Bone marrow (tissue), 2 donors: Measurements from ENCODE around the gene PPCDC.

ENCODE experiments used
- DNase-seq, 2 donors: peaks; one replicate each; lab custom pipeline; 2025; lab: John Stamatoyannopoulos, UW

PPCDC gene

DNA sequence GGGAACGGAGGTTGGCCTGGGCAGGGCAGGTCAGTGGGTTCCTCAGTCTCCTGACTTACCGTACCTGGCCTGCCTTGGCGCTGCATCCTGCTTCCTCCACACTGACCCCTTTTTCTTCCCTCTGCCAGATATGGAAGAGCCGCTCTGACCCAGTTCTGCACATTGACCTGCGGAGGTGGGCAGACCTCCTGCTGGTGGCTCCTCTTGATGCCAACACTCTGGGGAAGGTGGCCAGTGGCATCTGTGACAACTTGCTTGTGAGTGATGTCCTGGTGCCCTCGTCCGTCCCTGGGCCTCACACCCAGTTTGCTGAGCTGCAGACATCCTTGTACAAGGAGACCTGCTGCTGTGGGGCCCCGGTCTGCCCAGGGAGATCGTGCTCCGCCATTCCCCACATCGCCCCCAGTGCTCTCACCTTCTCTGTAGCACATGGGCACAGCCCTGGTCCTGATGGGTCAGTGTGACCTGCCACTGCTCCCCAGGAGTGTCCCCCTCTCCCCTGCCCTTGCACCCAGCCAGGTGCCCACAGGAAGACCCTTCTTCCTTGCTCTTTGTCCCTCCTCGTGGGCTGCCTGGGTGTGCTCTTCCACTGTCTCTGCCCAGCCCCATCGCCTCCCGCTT lies 21.0 kb downstream of the PPCDC start:
- no peak for DNase-seq

DNA sequence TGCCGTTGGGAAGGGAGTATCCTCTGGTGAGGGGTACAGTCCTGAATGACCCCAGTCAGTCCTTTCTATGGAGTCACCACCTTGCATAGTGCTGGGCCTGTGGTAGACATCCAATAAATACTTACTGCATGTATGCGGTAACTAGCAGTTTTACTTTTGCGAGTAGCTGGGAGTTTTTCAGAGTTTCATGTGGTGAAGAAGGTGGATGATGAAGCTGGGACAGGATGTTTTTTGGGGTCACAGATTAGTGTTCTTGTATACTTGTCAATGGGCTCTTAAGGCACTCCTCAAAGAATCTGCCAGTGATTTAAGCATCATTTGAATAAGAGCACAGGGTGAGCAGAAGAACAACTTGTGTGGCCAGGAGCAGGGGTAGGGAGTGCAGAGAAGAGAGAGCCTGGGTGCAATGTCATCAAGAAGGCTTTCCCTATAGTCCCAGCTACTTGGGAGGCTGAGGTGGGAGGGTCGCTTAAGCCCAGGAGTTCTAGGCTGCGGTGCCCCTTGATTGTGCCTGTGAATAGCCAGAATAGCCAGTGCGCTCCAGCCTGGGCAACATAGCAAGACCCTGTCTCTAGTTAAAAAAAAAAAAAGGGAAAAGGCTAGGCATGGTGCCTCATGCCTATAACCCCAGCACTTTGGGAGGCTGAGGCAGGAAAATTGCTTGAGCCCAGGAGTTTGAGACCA lies 22.1 kb downstream of the PPCDC start:
- DNase-seq: no peak

DNA sequence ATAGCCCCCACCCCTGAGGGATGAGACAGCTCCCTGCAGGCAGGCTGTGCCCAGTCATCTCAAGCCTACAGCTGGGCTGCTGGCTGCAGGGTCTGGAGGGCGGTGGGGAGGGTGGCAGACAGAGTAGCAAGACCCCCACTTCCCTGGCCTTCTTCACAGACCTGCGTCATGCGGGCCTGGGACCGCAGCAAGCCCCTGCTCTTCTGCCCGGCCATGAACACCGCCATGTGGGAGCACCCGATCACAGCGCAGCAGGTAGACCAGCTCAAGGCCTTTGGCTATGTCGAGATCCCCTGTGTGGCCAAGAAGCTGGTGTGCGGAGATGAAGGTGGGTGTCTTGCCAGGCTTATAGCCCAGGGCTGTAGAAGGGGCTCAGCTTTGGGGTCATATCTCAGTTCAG lies 25.0 kb downstream of the PPCDC start:
- no peak for DNase-seq

DNA sequence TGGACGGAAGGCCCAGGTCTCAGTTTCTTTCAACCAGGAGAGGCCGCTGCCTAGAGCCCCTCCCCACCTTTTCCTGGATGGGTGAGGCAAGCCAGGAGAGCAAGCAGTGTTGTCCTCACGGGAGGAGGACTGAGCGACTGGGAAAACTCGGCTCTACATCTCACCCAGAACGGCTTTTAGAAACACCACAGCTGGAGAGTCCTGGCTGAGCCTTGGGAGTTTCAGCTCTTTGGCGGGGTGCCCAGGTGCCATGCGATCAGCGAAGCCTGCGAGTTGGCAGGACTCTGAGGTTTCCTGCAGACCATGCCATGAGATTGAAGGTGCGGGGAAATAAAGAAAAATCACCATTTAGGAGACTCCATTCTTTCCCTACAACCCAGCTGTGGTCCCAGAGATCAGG lies 26.0 kb downstream of the PPCDC start:
- DNase-seq: no peak

DNA sequence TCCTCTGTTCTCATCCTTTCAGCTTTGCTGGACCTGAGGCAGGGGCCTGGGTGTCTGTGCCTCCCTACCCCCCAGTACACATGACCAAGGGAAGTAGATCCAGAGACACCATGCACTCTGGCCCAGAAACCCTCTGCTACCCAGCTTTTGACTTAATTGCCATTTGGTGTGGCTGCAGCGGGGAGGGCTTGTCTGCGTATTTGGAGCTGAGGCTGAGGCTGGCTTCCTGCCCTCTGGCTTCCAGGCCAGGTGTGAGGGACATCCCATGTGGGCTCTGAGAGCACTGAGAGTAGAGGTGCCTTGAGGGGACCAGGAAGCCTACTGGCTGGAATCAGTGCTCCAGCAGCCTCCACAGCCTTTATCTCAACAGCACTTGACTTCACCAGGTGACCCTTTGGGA lies 26.9 kb downstream of the PPCDC start:
- DNase-seq: no peak

DNA sequence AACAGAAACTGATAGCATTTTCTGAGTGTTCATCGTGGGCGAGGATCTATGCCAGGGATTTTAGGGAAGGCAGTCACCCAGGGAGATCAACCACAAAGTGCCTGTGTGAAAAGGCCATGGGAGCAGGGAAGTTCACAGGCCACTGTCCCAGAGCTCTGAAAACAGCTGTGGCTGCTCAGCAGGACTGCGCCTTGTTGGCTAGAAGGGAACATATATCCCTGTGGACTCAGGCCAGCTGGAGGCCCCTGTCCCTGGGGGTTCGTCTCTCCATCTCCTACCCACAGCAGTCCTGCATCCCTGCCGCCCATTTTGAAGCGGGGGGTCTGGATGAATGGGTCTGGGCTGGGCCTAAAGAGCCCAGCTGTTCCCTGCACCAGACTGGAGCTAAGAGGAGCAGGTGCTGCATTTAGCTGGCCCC lies 27.8 kb downstream of the PPCDC start:
- no peak for DNase-seq

DNA sequence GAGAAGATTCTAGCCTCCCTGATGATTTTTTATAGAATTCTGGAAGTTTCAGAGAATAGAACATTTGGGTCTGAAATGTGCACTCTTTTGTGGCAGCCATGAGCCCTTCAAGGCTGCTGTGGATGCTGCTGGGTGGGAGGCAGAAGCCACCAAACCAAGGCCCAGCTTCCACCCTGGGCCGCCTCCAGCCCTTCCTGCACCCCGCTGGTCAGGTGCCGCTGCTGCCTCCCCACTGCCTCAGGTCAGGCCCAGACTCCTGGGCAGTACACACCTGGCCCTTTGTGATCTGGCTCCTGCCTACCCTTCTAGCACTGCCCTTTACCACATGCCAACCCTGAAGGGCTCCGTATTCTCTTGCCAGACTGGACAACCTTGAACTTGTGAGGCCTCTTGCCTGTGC lies 28.3 kb downstream of the PPCDC start:
- DNase-seq: no peak

DNA sequence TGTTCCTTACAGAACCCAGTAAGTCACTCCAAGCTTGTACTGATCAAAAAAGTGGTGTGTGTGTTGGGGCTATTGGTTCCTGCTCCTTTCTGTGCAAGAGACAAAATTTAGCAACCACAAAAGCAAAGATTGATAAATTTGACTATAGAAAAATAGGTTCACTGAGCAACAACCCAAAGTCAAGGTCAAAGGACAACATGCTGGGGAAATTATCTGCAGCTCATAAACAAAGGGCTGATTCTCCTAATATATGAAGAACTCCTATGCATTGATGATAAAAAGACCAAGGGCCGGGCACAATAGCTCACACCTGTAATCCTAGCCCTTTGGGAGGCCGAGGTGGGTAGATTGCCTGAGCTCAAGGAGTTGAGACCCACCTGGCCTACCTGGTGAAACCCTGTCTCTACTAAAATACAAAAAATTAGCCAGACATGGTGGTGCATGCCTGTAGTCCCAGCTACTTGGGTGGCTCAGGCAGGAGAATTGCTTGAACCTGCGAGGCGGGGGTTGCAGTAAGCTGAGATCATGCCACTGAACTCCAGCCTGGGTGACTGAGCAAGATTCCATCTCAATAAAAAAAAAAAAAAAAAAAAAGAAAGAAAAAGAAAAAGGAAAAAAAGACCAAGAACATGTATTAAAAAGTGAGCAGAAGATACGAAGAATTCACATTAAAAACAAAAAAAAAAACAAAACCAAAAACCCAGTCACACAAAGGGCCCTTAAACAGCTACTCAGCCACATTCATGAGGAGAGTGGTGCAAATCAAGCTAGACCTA lies 29.8 kb downstream of the PPCDC start:
- no peak for DNase-seq

DNA sequence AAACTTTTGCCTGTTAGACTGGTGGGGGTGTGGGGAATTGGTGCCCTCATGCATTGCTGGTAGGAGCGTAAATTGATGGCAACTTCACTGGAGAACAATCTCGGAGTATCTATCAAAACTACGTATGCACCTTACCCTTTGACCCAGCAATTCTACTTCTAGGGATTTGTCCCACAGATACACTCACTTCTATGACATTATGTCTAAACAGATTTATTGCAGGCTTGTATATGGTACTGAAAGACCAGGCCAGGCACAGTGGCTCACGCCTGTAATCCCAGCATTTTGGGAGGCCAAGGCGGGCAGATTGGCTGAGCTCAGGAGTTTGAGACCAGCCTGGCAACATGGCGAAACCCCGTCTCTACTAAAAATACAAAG lies 30.3 kb downstream of the PPCDC start:
- no peak for DNase-seq

DNA sequence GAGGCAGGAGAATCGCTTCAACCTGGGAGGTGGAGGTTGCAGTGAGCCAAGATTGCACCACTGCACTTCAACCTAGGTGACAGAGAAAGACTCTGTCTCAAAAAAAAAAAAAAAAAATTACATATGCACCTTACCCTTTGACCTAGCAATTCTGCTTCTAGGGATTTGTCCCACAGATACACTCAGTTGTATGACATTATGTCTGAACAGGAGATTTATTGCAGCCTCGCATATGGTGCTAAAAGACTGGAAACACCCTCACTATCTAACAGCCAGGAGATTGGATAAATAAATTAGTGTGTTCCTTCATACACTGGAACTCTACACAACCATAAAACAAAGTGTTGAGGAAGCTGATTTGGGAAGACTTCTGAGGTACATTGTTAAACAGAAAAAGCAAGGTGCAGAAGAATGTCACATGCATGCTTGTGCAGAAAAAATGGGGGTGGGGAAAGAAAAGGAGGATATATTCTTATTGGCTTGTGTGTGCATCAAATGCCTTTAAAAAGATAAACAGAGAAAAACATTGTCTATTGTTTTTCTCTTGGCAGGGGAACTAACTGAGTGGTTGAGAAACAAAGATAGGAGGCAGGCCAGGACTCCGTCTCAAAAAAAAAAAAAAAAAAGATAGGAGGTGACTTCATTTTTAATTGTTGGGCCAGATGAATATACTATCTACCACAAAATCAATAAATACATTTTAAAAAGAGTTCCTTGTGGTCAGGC lies 30.9 kb downstream of the PPCDC start:
- DNase-seq: no peak

DNA sequence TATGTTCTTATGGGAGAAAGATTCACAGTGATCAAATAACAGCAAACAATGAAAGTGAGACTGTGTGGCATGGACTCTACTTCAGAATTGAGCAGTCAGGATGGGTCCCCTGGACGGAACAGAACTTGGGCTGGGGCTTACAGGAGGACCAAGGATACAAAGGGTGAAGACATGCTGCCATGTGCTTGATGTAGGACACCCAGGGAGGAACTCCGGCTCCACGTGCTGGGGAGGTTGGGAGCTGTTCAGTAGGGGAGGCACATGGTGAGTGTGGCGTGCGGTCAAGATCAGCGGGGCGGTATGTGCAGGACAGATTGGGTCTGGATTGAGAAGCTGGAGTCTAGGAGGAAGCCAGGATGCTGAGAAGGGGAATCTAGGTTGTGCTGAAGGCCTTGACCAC lies 32.6 kb downstream of the PPCDC start:
- no peak for DNase-seq

DNA sequence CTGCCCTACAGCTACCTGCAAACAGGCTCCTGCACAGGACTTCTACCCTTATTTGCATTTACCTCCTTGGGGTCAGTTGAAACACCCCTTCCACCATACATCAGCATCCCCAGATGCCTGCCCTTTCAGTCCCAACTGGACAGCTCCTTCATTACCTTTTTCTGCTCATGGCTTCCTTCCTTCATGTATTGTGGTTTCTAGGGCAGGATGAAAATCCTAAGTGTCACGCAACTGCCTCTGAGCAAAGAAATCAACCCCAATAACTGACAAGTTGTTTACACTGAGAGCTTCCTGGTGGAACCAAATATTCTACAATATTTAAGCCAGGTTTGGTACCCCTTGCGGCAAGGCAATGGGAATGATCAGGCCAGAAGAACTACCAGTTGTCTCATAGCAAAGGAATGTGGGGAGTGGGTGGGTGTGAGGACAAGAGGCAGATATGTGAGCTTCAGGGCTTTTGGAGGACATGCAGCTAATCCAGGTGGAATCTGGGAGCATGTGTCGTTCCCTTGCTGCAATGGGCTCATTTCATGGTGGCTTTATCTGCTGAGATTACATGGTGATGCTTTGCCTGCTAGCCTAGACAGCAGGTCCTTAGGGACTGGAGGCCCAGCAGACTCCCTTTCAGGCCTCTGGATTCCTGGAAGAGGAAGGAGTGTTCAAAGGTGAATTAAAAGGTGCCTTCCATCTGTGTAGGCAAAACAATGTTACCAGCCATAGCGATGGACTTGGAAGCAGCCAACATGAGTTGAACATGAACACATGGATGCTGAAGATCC lies 34.9 kb downstream of the PPCDC start:
- DNase-seq: no peak

DNA sequence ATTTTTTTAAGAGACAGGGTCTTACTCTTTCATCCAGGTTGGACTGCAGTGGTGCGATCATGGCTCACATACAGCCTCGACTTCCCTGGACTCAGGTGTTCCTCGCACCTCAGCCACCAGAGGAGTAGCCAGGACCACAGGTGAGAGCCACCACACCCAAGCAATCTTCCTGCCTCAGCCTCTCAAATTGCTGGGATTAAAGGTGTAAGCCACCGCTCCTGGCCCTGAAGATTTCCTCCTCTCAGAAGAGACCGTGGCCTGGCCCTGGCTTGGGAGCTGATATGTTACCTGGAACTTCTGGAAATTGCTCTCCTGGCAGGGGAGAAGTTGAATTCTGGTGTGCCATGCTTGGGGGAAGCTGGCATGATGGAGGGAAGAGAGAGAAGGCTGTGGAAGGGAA lies 36.2 kb downstream of the PPCDC start:
- DNase-seq: no peak

DNA sequence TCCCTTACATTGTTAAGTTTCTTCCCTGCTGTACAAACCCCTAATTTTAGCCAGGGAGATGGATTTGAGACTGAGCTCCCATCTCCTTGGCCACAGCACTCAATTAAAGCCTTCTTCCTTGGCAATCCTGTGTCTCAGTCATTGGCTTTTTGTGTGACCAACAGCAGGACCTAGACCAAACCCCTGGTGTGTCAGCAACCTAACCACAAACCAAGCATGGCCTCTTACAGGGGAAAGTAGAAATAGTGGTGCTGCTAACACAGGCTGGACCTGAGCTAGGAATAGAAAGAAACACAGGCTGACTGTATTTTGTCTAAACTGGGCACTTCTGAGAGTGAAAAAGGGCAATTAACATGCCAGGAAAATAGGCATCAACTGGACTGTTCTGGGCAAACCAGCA lies 37.9 kb downstream of the PPCDC start:
- DNase-seq: no peak

DNA sequence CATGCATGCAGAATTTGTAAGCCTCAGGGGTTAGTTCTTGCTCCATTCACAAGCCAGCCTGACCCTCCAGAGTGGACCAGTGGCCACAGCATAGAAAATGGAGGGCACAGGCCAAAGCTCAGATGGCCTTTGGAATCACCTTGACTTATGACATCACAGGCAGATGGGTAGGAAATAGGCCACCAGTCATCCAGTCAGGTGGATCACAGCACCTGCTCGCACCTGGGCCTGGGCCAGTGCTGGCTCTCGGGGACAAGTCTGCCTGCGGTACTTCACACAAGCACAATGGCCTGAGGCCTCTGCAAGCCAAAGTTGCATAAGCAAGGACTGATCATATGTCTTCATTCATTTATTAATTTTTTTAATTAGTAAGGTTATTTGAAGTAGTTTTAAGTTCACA lies 39.3 kb downstream of the PPCDC start:
- DNase-seq: no peak

DNA sequence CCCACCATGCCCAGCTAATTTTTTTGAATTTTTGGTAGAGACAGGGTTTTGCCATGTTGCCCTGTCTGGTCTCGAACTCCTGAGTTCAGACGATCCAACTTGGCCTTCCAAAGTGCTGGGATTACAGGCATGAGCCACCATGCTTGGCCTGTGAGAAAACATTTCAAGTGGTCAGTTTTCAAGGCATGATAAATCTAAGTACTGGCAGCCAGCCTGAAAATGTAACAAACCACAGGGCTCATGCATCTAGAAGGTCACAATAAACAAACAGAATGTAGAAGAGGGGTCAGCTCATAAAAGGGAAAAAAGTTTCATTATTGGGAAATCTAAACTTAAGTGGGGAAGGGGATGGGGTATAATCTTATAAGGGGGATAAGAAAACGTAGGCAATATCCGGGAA lies 39.9 kb downstream of the PPCDC start:
- DNase-seq: no peak

DNA sequence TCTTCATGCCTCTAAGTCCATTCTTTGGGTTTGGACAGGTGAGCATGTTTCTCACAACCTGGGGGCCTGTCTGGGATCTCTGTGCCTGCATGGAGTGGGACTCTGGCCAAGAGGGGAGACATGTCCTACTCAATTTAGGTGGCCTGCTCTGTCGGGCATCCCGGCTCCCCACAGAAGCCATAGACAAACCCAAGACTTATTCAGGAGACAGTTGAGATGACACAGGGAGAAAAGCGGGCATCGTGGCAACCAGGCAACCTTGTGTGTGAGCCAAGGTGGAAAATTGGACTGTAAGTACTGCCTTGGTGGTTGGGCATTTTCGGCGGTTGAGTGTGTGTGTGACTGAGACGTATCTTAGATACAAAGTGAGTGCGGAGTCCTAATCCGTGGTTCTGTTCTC lies 40.5 kb downstream of the PPCDC start:
- no peak for DNase-seq

DNA sequence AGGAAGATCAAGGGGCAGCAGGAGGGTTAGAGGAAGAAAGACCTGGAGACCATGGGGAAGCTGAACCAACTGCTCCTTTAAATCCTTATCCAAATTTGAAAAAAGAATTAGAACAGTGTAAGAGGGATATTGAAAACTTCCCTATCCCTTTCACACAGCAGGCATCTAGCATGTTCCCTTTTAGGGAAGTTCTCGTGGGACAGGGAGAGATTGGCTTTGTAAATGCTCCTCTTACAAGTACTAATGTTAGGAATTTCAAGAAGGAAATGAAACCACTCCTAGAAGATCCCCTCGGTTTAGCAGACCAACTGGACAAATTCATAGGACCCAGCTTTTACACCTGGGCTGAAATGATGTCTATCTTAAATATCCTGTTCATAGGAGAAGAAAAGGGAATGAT lies 41.5 kb downstream of the PPCDC start:
- no peak for DNase-seq

DNA sequence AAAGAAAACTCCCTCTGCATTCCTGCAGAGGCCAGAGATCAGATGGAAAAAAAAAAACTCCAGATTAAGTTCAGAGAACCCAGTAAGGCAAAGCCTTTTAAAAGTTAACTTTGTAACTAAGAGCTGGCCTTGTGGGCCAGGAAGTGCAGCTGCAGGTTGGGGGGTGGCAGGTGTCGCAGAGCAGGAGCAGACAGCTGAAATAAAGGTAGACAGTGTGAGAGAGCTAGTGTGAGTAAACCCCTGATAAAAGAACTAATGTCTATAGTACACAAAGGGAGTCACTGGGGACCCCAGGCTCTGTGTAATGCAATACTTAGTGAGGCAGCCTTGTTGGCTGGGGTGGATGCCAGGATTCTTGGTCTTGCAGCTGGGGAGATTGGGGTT lies 42.1 kb downstream of the PPCDC start:
- no peak for DNase-seq

DNA sequence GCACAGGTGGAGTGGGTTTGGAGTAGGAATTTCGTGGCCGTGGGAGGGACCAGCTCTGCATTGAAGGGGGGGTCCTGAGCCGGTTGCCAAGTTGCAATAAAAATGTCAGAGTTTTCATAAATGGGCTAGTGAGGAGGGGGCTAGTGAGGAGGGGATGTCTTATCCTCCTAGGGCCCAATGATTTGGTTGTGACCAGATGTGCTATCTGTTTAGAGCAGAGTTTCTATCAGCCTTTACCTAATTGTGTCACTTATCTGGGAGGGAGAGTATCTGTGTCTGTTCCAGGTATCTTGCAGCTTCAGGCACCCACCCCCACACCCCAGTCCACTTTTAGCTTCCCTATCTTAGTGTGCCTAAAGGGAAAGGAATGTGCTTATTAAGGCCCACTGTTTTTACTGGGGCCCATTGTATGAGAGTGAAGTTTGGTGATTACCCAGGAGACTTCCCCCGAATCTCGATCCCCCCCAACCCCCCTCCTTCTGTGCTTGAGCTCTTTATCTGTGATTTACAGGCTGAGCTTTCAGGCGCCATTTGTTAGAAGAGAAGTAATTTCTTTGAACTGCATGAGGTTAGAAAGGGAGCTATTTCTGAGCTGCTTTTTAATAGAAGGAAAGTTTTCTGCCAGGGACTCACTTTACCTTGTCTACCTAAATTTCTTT lies 42.6 kb downstream of the PPCDC start:
- no peak for DNase-seq

DNA sequence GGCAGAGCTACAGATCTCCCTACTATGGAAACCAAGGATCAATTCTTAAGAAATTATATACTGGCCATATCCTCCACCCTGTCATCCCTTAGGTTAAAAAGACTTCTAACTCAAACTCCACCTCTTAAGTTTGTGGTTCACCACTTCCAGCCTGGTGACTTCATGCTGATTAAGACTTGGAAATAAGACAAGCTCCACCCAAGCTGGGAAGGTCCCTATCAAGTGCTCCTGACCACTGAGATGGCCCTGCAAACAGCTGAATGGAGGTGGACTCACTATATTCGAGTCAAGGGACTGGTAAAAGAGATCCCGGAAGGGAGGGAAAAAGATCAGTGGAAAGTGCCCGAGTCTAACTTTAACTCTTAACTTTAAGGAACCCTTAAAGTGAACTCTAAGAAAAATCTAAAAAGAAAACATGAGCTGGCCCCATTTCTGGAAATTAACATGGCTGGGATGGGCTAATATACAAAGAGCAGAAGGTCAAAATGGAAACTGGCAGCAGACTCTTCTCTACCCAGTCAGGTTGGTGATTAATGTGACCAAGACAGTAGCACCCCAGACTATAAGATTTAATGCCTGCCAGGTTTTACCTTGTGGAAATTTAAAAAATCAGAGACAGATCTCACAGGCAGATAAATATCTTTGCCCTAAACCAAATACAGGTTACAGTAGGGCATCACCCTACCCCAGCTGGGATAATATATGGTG lies 43.9 kb downstream of the PPCDC start:
- peak in 1 of 2 donors; percentile 28 for DNase-seq
